GM23338 (cell line): ENCODE data around the gene NTM. TPM values are rescaled to one million over a fixed set of nuclear protein-coding genes. Genes with fewer than 3 reads are reported as not detected.

Source experiments
- ATAC-seq: fragments of 200-7000 bp; cut with Tn5 transposase; 3 replicates; pipeline ENCODE4 v1.9.1; 2020
- DNase-seq: peaks from one replicate; pipeline ENCODE4 v3.0.0-alpha.2; 2015; ENCODE audit warnings: low spot score
- H2AFZ ChIP-seq: fragments of 200-600 bp; sonication (generic); 2 replicates; pipeline ENCODE4 v1.8.0; 2016; ENCODE audit warnings: antibody characterized with exemption, mild to moderate bottlenecking, moderate library complexity
- H3F3A ChIP-seq: fragments of 200-600 bp; sonication (generic); replicated peaks from 2 replicates; pipeline ENCODE4 v1.8.0; 2017; ENCODE audit warnings: antibody characterized with exemption, mixed run types, low read depth
- H3K27ac ChIP-seq: fragments of 200-600 bp; sonication (generic); 2 replicates; pipeline ENCODE4 v1.6.1; 2016; ENCODE audit warnings: low read depth
- H3K27me3 ChIP-seq: fragments of 200-600 bp; sonication (generic); 2 replicates; pipeline ENCODE4 v1.8.0; 2016; ENCODE audit warnings: mild to moderate bottlenecking, mixed run types, moderate library complexity; ENCODE audit not compliant: insufficient read depth
- H3K36me3 ChIP-seq: fragments of 200-600 bp; sonication (generic); 2 replicates; pipeline ENCODE4 v1.8.0; 2016; ENCODE audit warnings: mild to moderate bottlenecking; ENCODE audit not compliant: insufficient read depth
- H3K4me1 ChIP-seq: fragments of 200-600 bp; sonication (generic); 2 replicates; pipeline ENCODE4 v1.8.0; 2016; ENCODE audit warnings: mild to moderate bottlenecking, moderate library complexity; ENCODE audit not compliant: insufficient read depth
- H3K4me2 ChIP-seq: fragments of 200-600 bp; sonication (generic); 2 replicates; pipeline ENCODE4 v1.7.1; 2017; ENCODE audit warnings: mixed run types
- H3K4me3 ChIP-seq: fragments of 200-600 bp; sonication (generic); 2 replicates; pipeline ENCODE4 v1.6.1; 2016; ENCODE audit warnings: mixed run types
- H3K79me2 ChIP-seq: fragments of 200-600 bp; sonication (generic); replicated peaks from 2 replicates; pipeline ENCODE4 v1.8.0; 2017; ENCODE audit warnings: mild to moderate bottlenecking; ENCODE audit not compliant: insufficient read depth
- H3K9me2 ChIP-seq: fragments of 200-600 bp; sonication (generic); 2 replicates; pipeline ENCODE4 v1.8.0; 2017; ENCODE audit not compliant: insufficient read depth
- H4K20me1 ChIP-seq: fragments of 200-600 bp; sonication (generic); replicated peaks from 2 replicates; pipeline ENCODE4 v1.8.0; 2017; ENCODE audit warnings: mild to moderate bottlenecking; ENCODE audit not compliant: insufficient read depth
- H3K27ac Mint-ChIP-seq: 2 replicates; pipeline ENCODE4 v1.8.0; 2020; ENCODE audit warnings: inconsistent platforms, mild to moderate bottlenecking, moderate library complexity, mixed read lengths
- H3K27me3 Mint-ChIP-seq: 3 replicates; pipeline ENCODE4 v1.8.0; 2022; ENCODE audit warnings: low read depth, mild to moderate bottlenecking, moderate library complexity, mixed read lengths, inconsistent platforms; ENCODE audit not compliant: insufficient read depth, poor library complexity
- H3K36me3 Mint-ChIP-seq: 3 replicates; pipeline ENCODE4 v1.8.0; 2021; ENCODE audit warnings: low read depth, mild to moderate bottlenecking, inconsistent platforms, moderate library complexity, mixed read lengths
- H3K4me1 Mint-ChIP-seq: 3 replicates; pipeline ENCODE4 v1.8.0; 2020; ENCODE audit warnings: mild to moderate bottlenecking, inconsistent platforms, mixed read lengths
- H3K4me3 Mint-ChIP-seq: 3 replicates; pipeline ENCODE4 v1.8.0; 2021; ENCODE audit warnings: moderate library complexity, mild to moderate bottlenecking, inconsistent platforms, mixed read lengths
- H3K9me3 Mint-ChIP-seq: 3 replicates; pipeline ENCODE4 v1.8.0; 2020; ENCODE audit warnings: moderate library complexity, mild to moderate bottlenecking, inconsistent platforms, mixed read lengths
- CREB1 ChIP-seq: fragments of 250-450 bp; sonication (Bioruptor Pico); IDR thresholded peaks from 2 replicates; pipeline ENCODE4 v1.5.0; 2020; ENCODE audit warnings: low read depth, mild to moderate bottlenecking, moderate library complexity
- ETS1 ChIP-seq: IDR thresholded peaks from 2 replicates; pipeline ENCODE4 v1.6.1; 2016; ENCODE audit warnings: antibody characterized with exemption
- EZH2 ChIP-seq: fragments of 200-600 bp; sonication (generic); IDR thresholded peaks from one replicate; pipeline ENCODE4 v1.8.0; 2017; ENCODE audit warnings: antibody characterized with exemption, mild to moderate bottlenecking, low read depth; ENCODE audit not compliant: unreplicated experiment
- EZH2phosphoT487 ChIP-seq: fragments of 200-600 bp; sonication (generic); IDR thresholded peaks from one replicate; pipeline ENCODE4 v1.8.1; 2018; ENCODE audit warnings: antibody characterized with exemption; ENCODE audit not compliant: unreplicated experiment
- JUNB ChIP-seq: IDR thresholded peaks from one replicate; pipeline ENCODE4 v1.6.1; 2016; ENCODE audit warnings: antibody characterized with exemption; ENCODE audit not compliant: unreplicated experiment
- NANOG ChIP-seq: IDR thresholded peaks from 2 replicates; pipeline ENCODE4 v1.6.1; 2016; ENCODE audit warnings: antibody characterized with exemption, borderline replicate concordance
- POLR2AphosphoS5 ChIP-seq: IDR thresholded peaks from 2 replicates; pipeline ENCODE4 v1.6.1; 2016; ENCODE audit warnings: antibody characterized with exemption, low read depth
- REST ChIP-seq: IDR thresholded peaks from one replicate; pipeline ENCODE4 v1.6.1; 2018; ENCODE audit warnings: antibody characterized with exemption; ENCODE audit not compliant: unreplicated experiment
- STAT1 ChIP-seq: IDR thresholded peaks from one replicate; pipeline ENCODE4 v1.6.1; 2016; ENCODE audit warnings: antibody characterized with exemption; ENCODE audit not compliant: unreplicated experiment
- ZNF114 ChIP-seq: fragments of 250-450 bp; sonication (Bioruptor Pico); IDR thresholded peaks from 2 replicates; pipeline ENCODE4 v1.5.0; 2020; ENCODE audit warnings: mild to moderate bottlenecking, moderate library complexity
- ZNF331 ChIP-seq: fragments of 250-450 bp; sonication (Bioruptor Pico); IDR thresholded peaks from 2 replicates; pipeline ENCODE4 v1.5.0; 2020; ENCODE audit warnings: low read depth, mild to moderate bottlenecking, moderate library complexity
- ZNF462 ChIP-seq: fragments of 250-450 bp; sonication (Bioruptor Pico); IDR thresholded peaks from 2 replicates; pipeline ENCODE4 v1.5.0; 2020; ENCODE audit warnings: mild to moderate bottlenecking, moderate library complexity
- polyA plus RNA-seq: library from polyadenylated mRNA; unstranded; fragments of >200 nt; fragmentation: Nextera tagmentation; extraction: Ambion mirVana; gene quantifications from 2 replicates; pipeline ENCODE4 v1.2.1, GENCODE V29; 2016
- total RNA-seq: library from RNA; depleted of rRNA; stranded (reverse); fragments of >200 nt; shearing (Covaris generic); gene quantifications from 2 replicates; pipeline ENCODE4 v1.2.3, GENCODE V29; 2014
- TF ChIP-seq, protein P1 (sequence below), 2 experiments: fragments of 200-600 bp in 1 of 2; sonication (generic) in 1 of 2; conservative IDR thresholded peaks; 2 replicates each; pipeline versions ENCODE4 v1.5.1 to v1.6.1; 2016 to 2017; ENCODE audit warnings: antibody characterized with exemption in 2 of 2, low read depth in 2 of 2, mild to moderate bottlenecking in 2 of 2, moderate library complexity in 1 of 2

NTM gene
- total and polyA plus RNA-seq, 2 experiments from 2014 or later, result 10.6 to 14.6 TPM

GRCh38 chr11:131943295-131943694, 572.9 kb downstream of the NTM start:
- Mint-ChIP-seq H3K27ac (no peak overlapping the region), H3K9me3 (no peaks in the 10 kb centered on the region), H3K4me1 (peaks cover 7% of the 10 kb centered on the region), H3K36me3 (no peaks in the 10 kb centered on the region), H3K4me3 (no peak overlapping the region), H3K27me3 (peaks cover 1% of the 10 kb centered on the region)
- no peaks in the 10 kb centered on the region for H3K36me3 ChIP-seq
- no peaks in the 10 kb centered on the region for H3K27me3 ChIP-seq
- no peaks in the 10 kb centered on the region for H3K9me2 ChIP-seq
- H3K4me1 ChIP-seq, result no peaks in the 10 kb centered on the region
- H3K27ac ChIP-seq, result no peak overlapping the region
- no peaks in the 10 kb centered on the region for H3K79me2 ChIP-seq
- no peak overlapping the region for H2AFZ ChIP-seq
- ATAC-seq (no peak), DNase-seq (no peak)
- no peak overlapping the region for H3K4me2 ChIP-seq
- no peaks in the 10 kb centered on the region for H4K20me1 ChIP-seq
- H3F3A ChIP-seq, result no peaks in the 10 kb centered on the region
- TF ChIP-seq EZH2, result no peak
- TF ChIP-seq EZH2phosphoT487, result no peak
- TF ChIP-seq, protein P1, sequence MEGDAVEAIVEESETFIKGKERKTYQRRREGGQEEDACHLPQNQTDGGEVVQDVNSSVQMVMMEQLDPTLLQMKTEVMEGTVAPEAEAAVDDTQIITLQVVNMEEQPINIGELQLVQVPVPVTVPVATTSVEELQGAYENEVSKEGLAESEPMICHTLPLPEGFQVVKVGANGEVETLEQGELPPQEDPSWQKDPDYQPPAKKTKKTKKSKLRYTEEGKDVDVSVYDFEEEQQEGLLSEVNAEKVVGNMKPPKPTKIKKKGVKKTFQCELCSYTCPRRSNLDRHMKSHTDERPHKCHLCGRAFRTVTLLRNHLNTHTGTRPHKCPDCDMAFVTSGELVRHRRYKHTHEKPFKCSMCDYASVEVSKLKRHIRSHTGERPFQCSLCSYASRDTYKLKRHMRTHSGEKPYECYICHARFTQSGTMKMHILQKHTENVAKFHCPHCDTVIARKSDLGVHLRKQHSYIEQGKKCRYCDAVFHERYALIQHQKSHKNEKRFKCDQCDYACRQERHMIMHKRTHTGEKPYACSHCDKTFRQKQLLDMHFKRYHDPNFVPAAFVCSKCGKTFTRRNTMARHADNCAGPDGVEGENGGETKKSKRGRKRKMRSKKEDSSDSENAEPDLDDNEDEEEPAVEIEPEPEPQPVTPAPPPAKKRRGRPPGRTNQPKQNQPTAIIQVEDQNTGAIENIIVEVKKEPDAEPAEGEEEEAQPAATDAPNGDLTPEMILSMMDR (conservative IDR thresholded peaks at IDR 0.05; ENCODE audit: low read depth in 2 of 2), result no peak
- no peak for TF ChIP-seq ZNF462 (CRISPR knock-in tag)
- no peak for TF ChIP-seq CREB1
- no peak for TF ChIP-seq NANOG
- no peak for TF ChIP-seq ZNF114 (CRISPR knock-in tag)
- TF ChIP-seq STAT1, result no peak
- no peak for TF ChIP-seq REST
- TF ChIP-seq ZNF331 (CRISPR knock-in tag), result no peak
- no peak for TF ChIP-seq POLR2AphosphoS5
- TF ChIP-seq JUNB, result no peak
- TF ChIP-seq ETS1, result no peak
- no peak overlapping the region for H3K4me3 ChIP-seq
